HFF-Myc (cell line): ENCODE measurements around the gene PRLH.
"Not testable (repeated sequence)": the region's sequence is repeated elsewhere in the genome, so short reads cannot be mapped to it uniquely, and the experiment has no call there.

Source experiments
- DNase-seq: peaks from one replicate; pipeline ENCODE4 v3.0.0-alpha.2; 2011; ENCODE audit warnings: low read depth; ENCODE audit errors: extremely low read depth
- H3K4me3 ChIP-seq: replicated peaks from 2 replicates; pipeline ENCODE4 v1.5.1; 2011; ENCODE audit warnings: low read depth, mild to moderate bottlenecking, control low read depth, low read length
- CTCF ChIP-seq: IDR thresholded peaks from 2 replicates; pipeline ENCODE4 v1.5.1; 2012; ENCODE audit warnings: mild to moderate bottlenecking, low read depth, low read length, control low read depth; ENCODE audit errors: missing control alignments

PRLH gene

GRCh38 chr2:237604960-237605359, 38.6 kb downstream of the PRLH start:
- H3K4me3 ChIP-seq, result no peak overlapping the region
- peak; percentile 48 for TF ChIP-seq CTCF

GRCh38 chr2:237606522-237606921, 40.1 kb downstream of the PRLH start:
- not testable (repeated sequence) for DNase-seq, H3K4me3 ChIP-seq

More at GRCh38 chr2:237604960-237605359, 38.6 kb downstream of the PRLH start:
- DNase-seq, result no peak

- H3K4me3 ChIP-seq, result no peak overlapping the region
- no peak for TF ChIP-seq CTCF
- DNase-seq, result no peak
These were observed 46.4 kb downstream of the PRLH start for GRCh38 chr2:237612527-237613357.

GRCh38 chr2:237613679-237614078, 47.3 kb downstream of the PRLH start:
- no peak overlapping the region for H3K4me3 ChIP-seq
- DNase-seq, result no peak
- TF ChIP-seq CTCF, result no peak

- TF ChIP-seq CTCF, result no peak
- H3K4me3 ChIP-seq, result no peak overlapping the region
- no peak for DNase-seq
These were observed 47.9 kb downstream of the PRLH start for GRCh38 chr2:237614151-237614720.

GRCh38 chr2:237615631-237616249, 49.4 kb downstream of the PRLH start:
- H3K4me3 ChIP-seq, result no peak overlapping the region
- no peak for DNase-seq
- TF ChIP-seq CTCF, result no peak

- no peak overlapping the region for H3K4me3 ChIP-seq
- DNase-seq, result no peak
- no peak for TF ChIP-seq CTCF
These were observed 50.0 kb downstream of the PRLH start for GRCh38 chr2:237616373-237616733.
